H1 (cell line): ENCODE data around the gene PTPRD. TPM values are rescaled to one million over a fixed set of nuclear protein-coding genes. Genes with fewer than 3 reads are reported as not detected.

Experiments used
- CTCF ChIA-PET: fragments of 300-600 bp; sonication (Branson Sonifier 250); formaldehyde crosslinking; loops from one replicate; lab custom pipeline; 2021; ENCODE audit not compliant: partially characterized antibody; lab: Charles Lee
- POLR2A ChIA-PET: fragments of 300-600 bp; sonication (Branson Sonifier 250); formaldehyde crosslinking; loops from one replicate; lab custom pipeline; 2021; ENCODE audit warnings: inconsistent platforms; ENCODE audit not compliant: partially characterized antibody; lab: Charles Lee
- DNase-seq, 2 experiments: peaks; one replicate each; pipeline versions ENCODE4 v3.0.0 to v3.0.0-alpha.2; 2010 to 2022; ENCODE audit warnings: low spot score in 2 of 2, low read depth in 1 of 2, mixed read lengths in 1 of 2
- FAIRE-seq: peaks from 2 replicates; lab custom pipeline; 2011; peaks lifted over from hg19 to GRCh38; lab: Jason Lieb, UNC
- H2AFZ ChIP-seq: 2 replicates; pipeline ENCODE4 v1.8.1; 2012; ENCODE audit warnings: low read length, inconsistent platforms
- H2AK5ac ChIP-seq: 2 replicates; pipeline ENCODE4 v1.6.1; 2013; ENCODE audit warnings: low read depth, low read length
- H2BK120ac ChIP-seq: replicated peaks from 2 replicates; pipeline ENCODE3; 2013; ENCODE audit warnings: low read depth, low read length, inconsistent platforms
- H2BK12ac ChIP-seq: 2 replicates; pipeline ENCODE4 v1.6.1; 2013; ENCODE audit warnings: low read depth, low read length
- H2BK15ac ChIP-seq: 2 replicates; pipeline ENCODE4 v1.6.1; 2013; ENCODE audit warnings: low read length
- H2BK20ac ChIP-seq: 2 replicates; pipeline ENCODE4 v1.6.1; 2013; ENCODE audit warnings: low read length
- H2BK5ac ChIP-seq: 2 replicates; pipeline ENCODE4 v1.6.1; 2013; ENCODE audit warnings: low read depth, low read length
- H3K14ac ChIP-seq: 2 replicates; pipeline ENCODE4 v1.6.1; 2013; ENCODE audit warnings: inconsistent platforms; ENCODE audit not compliant: insufficient read length
- H3K18ac ChIP-seq: 2 replicates; pipeline ENCODE4 v1.6.1; 2013; ENCODE audit warnings: low read length; ENCODE audit errors: extremely low read depth
- H3K23ac ChIP-seq: 2 replicates; pipeline ENCODE4 v1.6.1; 2013; ENCODE audit warnings: inconsistent platforms; ENCODE audit not compliant: insufficient read length
- H3K23me2 ChIP-seq: 2 replicates; pipeline ENCODE4 v1.6.1; 2013; ENCODE audit warnings: low read depth, low read length
- H3K27ac ChIP-seq: 2 replicates; pipeline ENCODE4 v1.6.1; 2011; ENCODE audit warnings: low read depth, low read length, inconsistent platforms
- H3K27me3 ChIP-seq, 4 experiments: replicated peaks in 1 of 4; 1 replicate in 1 of 4; 2 replicates in 3 of 4; pipeline versions ENCODE4 v1.6.1 to v1.8.1; 2011 to 2013; ENCODE audit warnings: low read length in 3 of 4, mild to moderate bottlenecking in 3 of 4, inconsistent platforms in 2 of 4, mixed read lengths in 2 of 4, moderate library complexity in 1 of 4; ENCODE audit not compliant: control insufficient read depth in 3 of 4, insufficient read depth in 3 of 4; ENCODE audit errors: extremely low read depth in 1 of 4
- H3K36me3 ChIP-seq, 4 experiments: 2 replicates each; pipeline versions ENCODE4 v1.6.1 to v1.8.1; 2011 to 2013; ENCODE audit warnings: mild to moderate bottlenecking in 4 of 4, low read length in 3 of 4, moderate library complexity in 2 of 4, control low read depth in 1 of 4, inconsistent platforms in 1 of 4; ENCODE audit not compliant: insufficient read depth in 4 of 4, control insufficient read depth in 2 of 4
- H3K4ac ChIP-seq: replicated peaks from 2 replicates; pipeline ENCODE3; 2013; ENCODE audit warnings: low read length, low read depth, mixed read lengths, inconsistent platforms; ENCODE audit not compliant: insufficient read length
- H3K4me1 ChIP-seq, 4 experiments: replicated peaks in 1 of 4; 1 replicate in 1 of 4; 2 replicates in 3 of 4; pipeline versions ENCODE4 v1.6.1 to v1.8.1; 2011 to 2013; ENCODE audit warnings: low read length in 3 of 4, inconsistent platforms in 2 of 4, mixed read lengths in 1 of 4; ENCODE audit not compliant: insufficient read depth in 4 of 4, control insufficient read depth in 3 of 4
- H3K4me2 ChIP-seq, 2 experiments: 2 replicates each; pipeline versions ENCODE4 v1.6.1 to v1.8.1; 2011 to 2013; ENCODE audit warnings: low read depth in 2 of 2, low read length in 2 of 2, control low read depth in 1 of 2, inconsistent platforms in 1 of 2, mild to moderate bottlenecking in 1 of 2; ENCODE audit not compliant: insufficient read depth in 1 of 2
- H3K4me3 ChIP-seq, 4 experiments: fragments of 200-600, 300-600 bp in 1 of 4; sonication (generic), shearing (Covaris generic), sonication (Bioruptor Twin) in 1 of 4; 2 replicates each; pipeline versions ENCODE4 v1.5.1 to v1.8.1; 2011 to 2016; ENCODE audit warnings: low read length in 4 of 4, low read depth in 3 of 4, control low read depth in 2 of 4, inconsistent platforms in 2 of 4, mild to moderate bottlenecking in 2 of 4, mixed read lengths in 1 of 4, moderate library complexity in 1 of 4; ENCODE audit not compliant: insufficient read depth in 2 of 4; ENCODE audit errors: extremely low read depth in 1 of 4
- H3K56ac ChIP-seq: replicated peaks from 2 replicates; pipeline ENCODE3; 2013; ENCODE audit warnings: low read depth, mild to moderate bottlenecking, mixed read lengths, low read length, inconsistent platforms; ENCODE audit not compliant: insufficient read length
- H3K79me1 ChIP-seq: 2 replicates; pipeline ENCODE4 v1.6.1; 2013; ENCODE audit warnings: low read depth, low read length, control low read depth
- H3K79me2 ChIP-seq, 2 experiments: 2 replicates each; pipeline versions ENCODE4 v1.6.1 to v1.8.1; 2012 to 2013; ENCODE audit warnings: low read length in 2 of 2, mild to moderate bottlenecking in 2 of 2, inconsistent platforms in 1 of 2; ENCODE audit not compliant: insufficient read depth in 2 of 2, control insufficient read depth in 1 of 2
- H3K9ac ChIP-seq, 4 experiments: replicated peaks in 1 of 4; 1 replicate in 1 of 4; 2 replicates in 3 of 4; pipeline versions ENCODE4 v1.6.1 to v1.8.1; 2011 to 2013; ENCODE audit warnings: low read depth in 3 of 4, low read length in 3 of 4, control low read depth in 2 of 4, mild to moderate bottlenecking in 2 of 4, moderate library complexity in 2 of 4, inconsistent platforms in 1 of 4; ENCODE audit errors: extremely low read depth in 1 of 4
- H3K9me3 ChIP-seq, 2 experiments: 2 replicates each; pipeline versions ENCODE4 v1.6.1 to v1.8.1; 2012 to 2013; ENCODE audit warnings: mild to moderate bottlenecking in 2 of 2, moderate library complexity in 2 of 2, control low read depth in 1 of 2, inconsistent platforms in 1 of 2, low read depth in 1 of 2, low read length in 1 of 2, mixed read lengths in 1 of 2; ENCODE audit not compliant: insufficient read depth in 2 of 2
- H4K20me1 ChIP-seq, 2 experiments: replicated peaks in 1 of 2; 2 replicates each; pipeline versions ENCODE3 to v1.8.1; 2011 to 2013; ENCODE audit warnings: inconsistent platforms in 2 of 2, low read length in 2 of 2, mild to moderate bottlenecking in 1 of 2; ENCODE audit not compliant: insufficient read depth in 2 of 2, control insufficient read depth in 1 of 2
- H4K5ac ChIP-seq: 2 replicates; pipeline ENCODE4 v1.6.1; 2013; ENCODE audit warnings: low read length, low read depth, mixed read lengths, inconsistent platforms; ENCODE audit not compliant: insufficient read length
- H4K8ac ChIP-seq: 2 replicates; pipeline ENCODE4 v1.8.0; 2013; ENCODE audit warnings: mild to moderate bottlenecking, moderate library complexity, low read length, inconsistent platforms; ENCODE audit not compliant: insufficient read depth; ENCODE audit errors: extremely low read depth
- H4K91ac ChIP-seq: replicated peaks from 2 replicates; pipeline ENCODE3; 2013; ENCODE audit warnings: low read length, mixed read lengths, inconsistent platforms; ENCODE audit not compliant: insufficient read length
- KDM5A ChIP-seq: fragments of 200-600 bp; IDR thresholded peaks from 2 replicates; pipeline ENCODE4 v1.7.1; 2012; ENCODE audit warnings: mild to moderate bottlenecking, low read length, inconsistent platforms, mixed read lengths
- TBP ChIP-seq: IDR thresholded peaks from 2 replicates; pipeline ENCODE4 v1.6.1; 2011; ENCODE audit warnings: low read depth, low read length, improper control_type of control experiment
- WGBS, 2 experiments: shearing (Covaris generic) in 1 of 2; methylation state at CpG; one replicate each; pipeline versions ENCODE4 v1.1.6 to v1.1.7; 2013 to 2015; ENCODE audit warnings: low lambda C conversion rate in 2 of 2, mixed read lengths in 2 of 2, inconsistent platforms in 1 of 2, low coverage in 1 of 2, missing lambda C conversion rate in 1 of 2; ENCODE audit not compliant: insufficient replicate concordance in 2 of 2, insufficient coverage in 1 of 2, insufficient read length in 1 of 2; ENCODE audit errors: extremely low coverage in 1 of 2, missing lambda C conversion rate in 1 of 2; 5-methylcytosine and 5-hydroxymethylcytosine counted together
- polyA plus RNA-seq, 7 experiments: library from polyadenylated mRNA; depleted of rRNA in 3 of 7; stranded (reverse) in 5 of 7; unstranded in 2 of 7; fragments of >200 nt in 5 of 7; fragments of 200-250 nt in 2 of 7; gene quantifications; 1 replicate in 5 of 7; 2 replicates in 1 of 7; 4 replicates in 1 of 7; pipeline versions ENCODE4 v1.2.1 to v1.2.3, GENCODE V29; 2011 to 2013; ENCODE audit warnings: missing spikeins in 2 of 7, mixed read lengths in 2 of 7
- total RNA-seq: library from RNA; stranded (reverse); fragmentation: NEBNext Ultra II Directional; extraction: Animal tissue kit (Norgen Biotek cat#: 25700); gene quantifications from 2 replicates; pipeline ENCODE4 v1.2.1, GENCODE V29; 2021

Gene PTPRD
- total and polyA plus RNA-seq, 2 of the 8 experiments (the other 6 are each of a cell fraction or from before 2014, with no cell fraction given): 17.2 to 77.0 TPM

GRCh38 chr9:8713149-8713810 lies 1899.5 kb downstream of the PTPRD start:
- Histone ChIP-seq H3K27me3 (no peaks in the 10 kb centered on the region), H3K79me2 (no peaks in the 10 kb centered on the region), H2BK5ac (no peak overlapping the region), H4K91ac (no peak overlapping the region), H3K9me3 (no peaks in the 10 kb centered on the region), H3K4me3 (no peak overlapping the region), H2AFZ (no peak overlapping the region), H3K23me2 (no peaks in the 10 kb centered on the region), H4K5ac (no peak overlapping the region), H4K8ac (no peak overlapping the region), H3K14ac (no peak overlapping the region), H3K56ac (no peak overlapping the region), H3K18ac (no peak overlapping the region), H3K4me2 (no peak overlapping the region), H4K20me1 (no peaks in the 10 kb centered on the region), H3K27ac (no peak overlapping the region), H3K4me1 (peaks cover 0 to 11% (median 3%) of the 10 kb centered on the region in 4 experiments; a peak in 3 of 7 replicates), H3K36me3 (no peaks in the 10 kb centered on the region), H3K23ac (no peak overlapping the region), H3K79me1 (no peaks in the 10 kb centered on the region), H3K9ac (no peak overlapping the region), H2BK20ac (no peak overlapping the region), H2BK15ac (no peak overlapping the region), H2BK120ac (no peak overlapping the region), H2AK5ac (no peak overlapping the region), H3K4ac (no peak overlapping the region), H2BK12ac (no peak overlapping the region)
- FAIRE-seq (no peak), DNase-seq (no peak)
- ChIA-PET POLR2A (no interaction called here), CTCF (no interaction called here)
- 93% methylated on average over 42 of the region's 44 CpGs; no CpG with 5 or more reads in 1 of the 2 experiments for WGBS, 2 experiments
- no peak for TF ChIP-seq KDM5A
- no peak for TF ChIP-seq TBP
